HG02970 (cell line): Measurements from ENCODE around the gene CABP4.

Experiments used
- ATAC-seq: cut with Tn5 transposase; IDR thresholded peaks from one replicate; pipeline ENCODE4 v1.9.1; 2021; ENCODE audit warnings: mild to moderate bottlenecking, moderate library complexity, moderate number of reproducible peaks; ENCODE audit not compliant: unreplicated experiment, low FRiP score

The CABP4 gene

DNA sequence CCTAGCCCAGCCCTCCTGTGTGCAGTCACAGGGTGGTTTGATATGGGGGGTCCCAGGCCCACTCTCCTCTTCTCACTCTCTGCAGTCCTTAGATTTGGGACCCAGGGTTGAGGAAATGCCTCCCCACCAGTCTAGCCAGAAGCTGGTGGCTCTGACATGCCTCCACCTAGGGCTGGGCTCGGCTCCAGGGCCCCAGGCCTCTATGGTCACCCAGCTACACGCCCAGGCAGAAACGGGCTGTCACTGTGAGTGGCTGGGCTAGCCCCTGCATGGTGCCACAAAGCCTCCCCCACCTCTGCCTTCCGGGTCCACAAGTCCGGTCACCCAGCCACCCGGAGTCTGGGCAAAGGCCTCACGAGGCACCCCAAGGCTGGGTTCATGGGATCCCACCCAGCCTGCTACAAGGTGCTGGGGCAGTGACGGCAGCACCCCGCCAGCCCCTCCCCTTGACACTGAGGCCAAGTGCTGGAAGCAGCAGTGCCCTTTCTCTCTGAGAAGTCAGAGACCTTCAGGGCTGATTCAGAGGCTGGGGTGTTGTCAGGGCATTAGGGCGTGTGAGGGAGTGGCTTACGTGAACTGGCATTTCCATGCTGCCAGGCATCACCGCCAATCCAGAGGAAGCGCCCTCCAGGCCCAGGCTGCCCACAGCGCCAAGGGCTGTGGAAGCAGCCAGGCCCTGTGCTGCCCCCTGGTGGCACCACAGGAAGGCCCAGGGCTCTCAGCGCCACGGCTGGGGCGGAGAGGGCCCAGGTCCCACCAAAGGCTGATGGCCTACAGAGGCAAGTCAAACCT is 50.6 kb downstream of the CABP4 start:
- no peak for ATAC-seq

- no peak for ATAC-seq
Measured at GRCh38 chr11:67506426-67507051, 51.4 kb downstream of the CABP4 start.

DNA sequence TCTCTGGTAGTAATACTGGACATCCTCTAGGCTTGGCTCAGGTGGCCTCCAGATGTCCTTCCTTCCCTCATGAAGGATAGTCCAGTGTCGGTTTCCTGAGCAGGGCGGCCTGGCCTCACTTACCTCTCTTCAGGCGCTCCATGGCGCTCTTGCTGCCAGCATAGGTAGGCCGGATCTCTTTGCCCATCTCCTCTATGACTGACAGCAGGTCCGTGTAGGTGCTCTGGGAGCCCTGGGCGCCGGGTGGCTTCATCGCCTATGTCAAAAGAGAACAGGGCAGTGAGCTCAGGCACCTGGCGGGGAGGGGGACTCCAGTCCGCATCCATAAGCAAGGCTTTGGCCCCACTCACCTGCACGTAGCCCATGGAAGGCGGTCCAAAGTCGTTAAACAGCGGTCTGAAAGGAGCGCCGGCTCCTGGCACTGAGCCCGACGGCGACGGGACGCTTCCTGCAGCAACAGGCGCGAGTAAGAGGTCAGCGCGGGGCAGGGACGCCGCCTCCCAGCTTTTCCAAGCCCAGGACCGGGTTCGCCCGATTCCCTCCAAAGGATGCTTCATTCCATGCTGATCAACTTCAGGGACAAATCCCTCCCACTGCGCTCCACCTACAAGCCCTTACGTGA is 52.2 kb downstream of the CABP4 start:
- no peak for ATAC-seq

GRCh38 chr11:67507864-67508485 is 52.8 kb downstream of the CABP4 start, which contains the start of gene CDK2AP2:
Gene CDK2AP2, minus strand, starts transcription at chr11:67508162. Its CDS starts 80 bp downstream, at chr11:67508082.
- ATAC-seq: peak; percentile 64

DNA sequence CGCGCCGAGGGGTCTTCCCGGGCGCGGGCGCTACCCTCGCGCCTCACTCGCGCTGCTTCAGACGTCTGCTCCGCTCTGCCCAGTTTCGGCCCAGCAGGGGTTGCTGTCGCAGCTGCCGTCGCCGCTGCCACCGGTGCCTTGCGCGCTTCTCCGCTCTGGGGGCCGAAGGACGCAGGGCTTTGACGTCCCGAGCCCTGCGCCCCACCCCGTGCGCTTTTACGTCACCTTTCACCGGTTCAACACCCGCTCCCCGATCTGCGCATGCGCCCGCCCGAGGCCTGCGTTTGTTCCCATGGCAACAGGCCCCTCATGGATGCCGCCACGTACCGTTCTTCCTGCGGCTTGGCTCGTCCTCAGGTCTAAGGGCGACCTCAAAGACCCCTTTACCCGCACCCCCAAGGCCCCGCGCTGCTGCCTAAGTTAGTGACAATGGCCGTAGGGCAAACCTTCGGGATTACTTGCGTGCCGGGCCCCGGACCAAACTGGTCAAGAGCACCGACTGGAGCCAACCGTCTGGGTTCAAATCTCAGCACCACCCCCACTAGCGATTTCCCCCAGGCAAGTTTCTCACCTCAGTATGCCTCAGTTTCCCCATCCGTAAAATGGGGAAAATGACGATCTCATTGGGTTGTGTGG is 53.5 kb downstream of the CABP4 start:
- peak; percentile 37 for ATAC-seq

DNA sequence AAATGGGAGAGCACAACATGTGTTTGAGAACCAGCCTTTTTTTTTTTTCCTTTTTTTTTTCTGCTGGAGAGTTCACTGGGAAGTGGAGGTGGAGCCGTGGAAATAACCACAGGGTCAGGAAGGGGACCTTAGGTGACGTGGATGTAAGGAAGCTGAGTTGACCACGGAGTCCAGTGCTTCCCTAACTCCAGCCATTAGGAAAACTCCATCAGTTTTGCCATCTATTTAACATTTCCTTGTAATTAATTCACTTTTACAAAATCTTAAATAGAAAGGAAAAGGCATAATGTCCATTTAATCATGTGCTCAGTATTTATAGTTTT is 54.8 kb downstream of the CABP4 start:
- ATAC-seq: no peak
